H1 (cell line): ENCODE data around the gene TMEM169.

ENCODE experiments used
- CTCF ChIP-seq, 3 experiments: IDR thresholded peaks; 1 replicate in 2 of 3; 2 replicates in 1 of 3; pipeline versions ENCODE4 v1.5.1 to v1.6.1; 2011; ENCODE audit warnings: low read length in 3 of 3, mild to moderate bottlenecking in 3 of 3, inconsistent platforms in 2 of 3, low read depth in 1 of 3, moderate library complexity in 1 of 3; ENCODE audit not compliant: insufficient read depth in 1 of 3; ENCODE audit errors: control extremely low read depth in 1 of 3
- GABPA ChIP-seq: IDR thresholded peaks from 2 replicates; pipeline ENCODE4 v1.6.1; 2011; ENCODE audit warnings: mild to moderate bottlenecking, low read length, moderate library complexity, borderline replicate concordance; ENCODE audit not compliant: insufficient read depth
- GTF2F1 ChIP-seq: IDR thresholded peaks from 2 replicates; pipeline ENCODE4 v1.6.1; 2012; ENCODE audit warnings: low read depth, low read length, improper control_type of control experiment, borderline replicate concordance
- POLR2A ChIP-seq, 2 experiments: IDR thresholded peaks; 1 replicate in 1 of 2; 2 replicates in 1 of 2; pipeline ENCODE4 v1.6.1; 2011; ENCODE audit warnings: low read depth in 2 of 2, low read length in 2 of 2, mild to moderate bottlenecking in 2 of 2; ENCODE audit errors: control extremely low read depth in 1 of 2
- SAP30 ChIP-seq: fragments of 300-600 bp; sonication (generic); IDR thresholded peaks from 2 replicates; pipeline ENCODE4 v1.7.1; 2012; ENCODE audit warnings: low read length, moderate library complexity, mild to moderate bottlenecking, inconsistent platforms; ENCODE audit not compliant: insufficient read depth, insufficient replicate concordance
- YY1 ChIP-seq: IDR thresholded peaks from 2 replicates; pipeline ENCODE4 v1.6.1; 2011; ENCODE audit warnings: low read depth, mild to moderate bottlenecking, low read length

- TF ChIP-seq CTCF (IDR thresholded peaks at IDR 0.05; ENCODE audit: control extremely low read depth in 1 of 3, insufficient read depth in 1 of 3, low read depth in 1 of 3, low read length in 3 of 3) = no peak
- no peak for TF ChIP-seq POLR2A (IDR thresholded peaks at IDR 0.05; ENCODE audit: control extremely low read depth in 1 of 2, low read depth in 2 of 2, low read length in 2 of 2)
- no peak for TF ChIP-seq YY1
- no peak for TF ChIP-seq GTF2F1
- TF ChIP-seq GABPA = no peak
- no peak for TF ChIP-seq SAP30
Measured at GRCh38 chr2:216057688-216058193, 24.0 kb upstream of the TMEM169 start.
